AG08395 (cell line): ENCODE measurements around the gene MVB12B.

Source experiments
- DNase-seq: peaks from one replicate; pipeline ENCODE4 v3.0.0; 2012; ENCODE audit warnings: mixed read lengths, low spot score

The MVB12B gene

DNA sequence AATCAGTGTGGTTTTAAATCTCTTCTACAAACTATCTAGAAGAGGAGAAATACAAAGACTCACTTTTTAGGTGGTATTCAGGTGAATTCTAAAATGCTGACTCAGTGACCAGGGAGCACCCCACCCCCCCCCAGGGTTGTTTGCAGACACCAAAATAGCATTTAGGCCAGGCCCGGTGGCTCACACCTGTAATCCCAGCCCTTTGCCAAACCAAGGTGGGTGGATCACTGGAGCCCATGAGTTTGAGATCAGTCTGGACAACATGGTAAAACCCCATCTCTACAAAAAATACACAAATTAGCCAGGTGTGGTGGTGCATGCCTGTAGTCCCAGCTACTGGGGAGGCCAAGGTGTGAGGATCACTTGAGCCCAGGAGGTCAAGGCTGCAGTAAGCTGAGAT is 168.1 kb downstream of the MVB12B start:
- no peak for DNase-seq

DNA sequence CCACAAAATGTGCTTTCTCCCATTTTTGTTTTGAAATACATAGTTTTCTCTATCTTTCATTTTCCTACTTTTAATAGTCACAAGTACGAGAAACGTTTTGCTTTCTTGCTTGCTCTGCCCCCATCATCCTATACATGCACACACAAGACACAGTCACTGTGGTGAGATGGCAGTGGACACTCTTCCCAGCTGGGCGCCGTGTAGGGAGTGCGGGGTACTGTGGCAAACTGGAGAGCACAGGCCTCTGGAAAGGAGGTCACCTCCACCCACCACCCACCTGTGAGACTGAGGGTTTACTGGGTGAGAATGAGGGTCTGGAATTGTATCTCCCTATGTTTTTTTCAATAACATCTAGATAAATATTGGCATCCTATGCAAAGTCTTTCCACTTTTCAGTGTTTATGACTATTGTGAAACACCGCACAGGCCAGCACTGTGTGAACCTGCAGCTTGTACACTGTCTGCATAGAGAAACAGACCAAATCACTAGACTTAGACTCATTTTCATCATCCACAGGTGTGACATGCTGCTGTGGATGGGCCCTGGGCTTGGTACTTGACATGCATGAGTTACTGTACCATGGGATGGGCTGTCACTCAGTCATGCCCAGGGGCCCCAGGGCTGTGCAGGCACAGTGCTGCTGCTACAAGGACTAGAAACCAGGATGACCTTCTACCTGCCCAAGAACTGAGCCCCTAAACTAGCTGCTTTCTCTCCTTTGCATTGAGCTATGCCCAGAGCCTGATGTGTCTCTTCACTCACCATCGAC is 169.0 kb downstream of the MVB12B start:
- DNase-seq = no peak

DNA sequence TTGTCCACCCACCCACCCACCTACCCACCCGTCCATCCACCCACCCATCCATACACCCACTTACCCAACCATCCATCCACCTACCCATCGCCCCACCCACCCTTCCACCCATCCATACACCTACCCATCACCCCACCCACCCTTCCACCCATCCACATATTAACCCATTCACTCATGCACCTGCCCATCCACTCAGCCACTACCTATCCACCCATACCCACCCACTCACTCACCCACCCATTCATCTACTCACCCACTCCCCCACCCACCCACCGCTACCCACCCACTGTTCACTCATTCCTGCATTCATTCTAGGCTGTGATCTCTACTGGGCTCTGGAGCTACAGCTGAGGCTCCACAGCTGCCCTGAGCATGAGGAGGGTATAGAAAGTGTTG is 169.6 kb downstream of the MVB12B start:
- DNase-seq = no peak

DNA sequence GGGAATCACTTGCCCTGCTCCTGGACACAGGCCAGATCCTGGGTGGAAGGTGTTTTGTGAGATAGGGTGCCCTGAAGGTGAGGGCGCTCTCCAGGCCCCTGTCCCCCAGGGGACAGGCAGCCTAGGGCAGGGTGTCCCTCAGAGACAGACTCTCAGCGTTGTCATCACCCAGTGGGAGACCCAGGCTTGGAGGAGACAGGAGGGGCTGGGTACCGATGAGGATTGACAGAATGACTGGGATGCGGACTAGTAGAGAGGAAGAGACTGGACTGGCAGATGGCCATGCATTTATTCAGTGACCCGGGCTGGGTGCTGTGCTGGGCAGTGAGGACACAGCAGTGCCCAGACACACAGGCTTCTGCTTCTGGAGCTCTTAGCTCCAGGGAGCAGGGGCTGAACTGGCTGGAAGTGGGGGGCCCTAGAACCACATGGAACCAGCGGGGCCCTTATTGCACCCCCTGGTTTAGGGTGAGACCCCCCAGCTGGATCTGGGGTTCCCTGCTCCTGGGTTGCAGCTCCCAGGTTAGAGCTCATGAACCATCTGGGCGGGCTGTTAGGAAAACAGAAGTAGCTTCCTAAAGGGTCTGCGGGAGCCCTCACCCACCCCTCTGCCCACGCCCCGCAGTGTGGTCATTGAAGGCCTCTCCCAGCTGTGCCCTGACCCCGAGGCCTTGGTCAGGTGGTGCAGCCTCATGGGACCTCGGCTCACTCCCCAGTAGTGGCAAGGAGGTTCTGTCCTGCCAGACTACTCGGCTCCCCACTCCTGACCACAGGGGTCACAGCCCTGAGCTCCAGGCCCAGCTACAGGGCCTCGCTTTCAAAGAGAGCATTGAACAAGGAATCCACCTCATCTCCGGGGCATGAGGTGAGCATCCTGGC is 170.4 kb downstream of the MVB12B start:
- no peak for DNase-seq

DNA sequence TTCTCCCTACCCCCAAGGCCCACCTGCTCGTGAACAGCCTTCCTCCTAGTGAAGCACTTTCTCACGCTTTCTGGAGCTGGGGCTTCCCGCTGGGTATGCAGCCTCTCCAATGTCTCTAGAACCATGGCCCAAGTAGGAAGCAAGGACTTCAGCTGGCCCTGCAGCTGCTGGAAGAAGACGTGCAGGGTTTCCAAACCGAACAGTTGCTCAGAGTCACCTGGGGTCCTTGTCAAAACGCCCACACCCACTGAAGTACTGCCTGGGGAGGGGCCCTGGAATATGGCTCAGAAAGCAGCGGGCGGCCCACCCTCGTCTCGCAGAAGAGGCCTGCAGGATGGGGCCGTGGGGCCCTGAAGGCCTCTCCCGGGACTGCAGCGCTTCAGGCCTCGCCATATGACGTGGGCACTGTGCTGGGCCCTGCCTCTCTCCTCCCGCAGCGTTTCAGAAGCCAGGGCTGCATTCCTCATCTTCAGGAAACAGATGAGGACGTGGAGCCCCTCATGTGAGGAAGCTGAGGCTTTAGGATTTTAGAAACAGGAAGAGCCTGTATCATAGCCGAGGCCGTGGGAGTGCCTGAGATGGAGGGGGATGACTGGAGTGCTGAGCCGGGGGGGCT is 171.1 kb downstream of the MVB12B start:
- no peak for DNase-seq

DNA sequence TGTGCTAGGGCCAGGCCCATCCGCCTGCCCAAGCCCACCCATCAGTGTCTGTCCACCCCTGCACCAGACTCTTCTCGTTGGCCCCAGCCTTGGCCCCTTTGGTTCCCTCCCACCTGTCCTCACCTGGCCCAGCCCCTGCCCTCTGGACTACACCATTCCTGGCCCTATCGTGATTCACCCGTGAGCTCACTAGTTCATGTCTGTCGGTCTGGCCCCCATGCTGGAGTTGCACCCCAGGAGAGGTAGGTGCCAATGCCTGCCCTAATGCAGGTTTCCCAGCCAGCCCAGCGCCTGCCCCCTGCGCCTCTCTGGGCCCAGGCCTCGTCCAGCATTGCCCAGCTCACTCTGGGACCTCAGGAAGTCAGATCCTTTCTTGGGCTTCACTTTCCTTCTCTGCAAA is 171.7 kb downstream of the MVB12B start:
- no peak for DNase-seq

DNA sequence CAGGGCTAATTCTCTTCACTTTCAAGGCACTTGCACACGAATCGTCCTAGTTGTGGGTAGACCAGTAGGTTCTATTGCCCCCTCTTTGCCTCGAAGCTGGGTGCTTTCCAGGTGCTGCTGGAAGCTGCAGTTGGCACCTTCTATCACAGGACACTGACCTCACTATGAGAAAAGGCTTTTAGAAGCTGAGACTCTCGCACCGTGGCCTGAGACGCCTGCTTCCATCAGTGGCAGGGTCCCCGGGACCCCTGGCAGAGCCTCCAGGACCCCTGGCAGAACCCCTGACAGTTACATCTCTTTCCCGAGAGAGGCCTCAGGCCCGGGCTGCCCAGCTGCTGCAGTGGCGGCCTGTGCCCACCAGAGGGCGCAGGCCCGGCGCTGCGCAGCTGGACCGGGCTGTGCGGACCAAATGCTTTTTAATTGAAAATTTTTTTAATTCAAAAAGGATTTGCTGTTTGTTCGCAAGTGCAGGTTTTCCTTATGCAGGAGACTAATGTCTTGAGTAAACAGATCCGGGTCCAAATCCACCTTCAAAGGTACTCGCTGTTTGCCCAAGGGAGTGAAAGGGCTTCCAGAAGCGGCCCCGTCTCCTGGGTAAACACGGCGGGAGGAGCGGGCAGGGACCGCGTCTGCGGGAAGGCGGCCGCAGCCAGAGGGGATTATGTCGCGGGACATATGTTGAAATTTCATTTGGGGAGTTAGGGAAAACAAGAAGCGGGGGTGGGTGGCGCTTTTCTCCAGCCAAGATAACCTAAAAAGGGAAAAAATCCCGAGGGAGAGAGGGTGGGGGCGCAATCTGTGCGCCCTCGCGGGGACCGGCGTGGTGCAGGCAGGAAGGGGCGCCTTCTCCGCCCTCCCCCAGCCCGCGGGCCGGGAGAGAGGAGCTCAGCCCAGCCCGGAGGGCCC is 172.6 kb downstream of the MVB12B start:
- peak; percentile 69 for DNase-seq

DNA sequence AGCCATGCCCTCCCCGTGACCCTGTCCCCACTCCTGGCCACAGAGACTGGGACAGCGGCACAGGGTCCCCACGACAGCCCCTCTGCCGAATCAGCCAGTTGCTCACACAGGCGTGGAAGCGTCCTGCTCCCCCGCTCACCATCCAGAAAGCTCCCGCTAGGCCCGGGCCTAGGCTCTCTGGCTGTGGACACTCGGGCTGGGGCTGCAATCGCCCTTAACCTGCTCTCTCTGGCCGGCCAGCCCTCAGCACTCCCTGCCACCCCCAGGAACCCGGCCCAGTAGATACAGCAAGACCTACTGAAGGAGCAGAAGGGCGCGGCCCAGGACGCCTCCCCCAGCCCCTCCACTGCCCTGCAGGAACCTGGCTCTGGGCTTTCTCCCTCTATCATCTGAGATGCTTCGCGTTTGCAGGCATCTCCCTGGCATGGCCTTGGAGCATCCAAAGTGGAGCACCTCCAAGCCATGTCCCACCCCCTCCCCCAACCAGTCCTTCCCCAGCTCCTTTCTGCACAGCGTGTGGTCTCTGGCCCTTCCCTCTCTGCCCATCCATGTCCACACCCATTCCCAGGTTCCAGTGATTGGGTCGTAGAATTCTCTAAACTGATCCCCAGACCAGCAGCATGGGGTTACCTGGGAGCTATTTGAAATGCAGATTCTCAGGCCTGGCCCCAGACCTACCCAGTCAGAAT is 173.4 kb downstream of the MVB12B start:
- DNase-seq = no peak

DNA sequence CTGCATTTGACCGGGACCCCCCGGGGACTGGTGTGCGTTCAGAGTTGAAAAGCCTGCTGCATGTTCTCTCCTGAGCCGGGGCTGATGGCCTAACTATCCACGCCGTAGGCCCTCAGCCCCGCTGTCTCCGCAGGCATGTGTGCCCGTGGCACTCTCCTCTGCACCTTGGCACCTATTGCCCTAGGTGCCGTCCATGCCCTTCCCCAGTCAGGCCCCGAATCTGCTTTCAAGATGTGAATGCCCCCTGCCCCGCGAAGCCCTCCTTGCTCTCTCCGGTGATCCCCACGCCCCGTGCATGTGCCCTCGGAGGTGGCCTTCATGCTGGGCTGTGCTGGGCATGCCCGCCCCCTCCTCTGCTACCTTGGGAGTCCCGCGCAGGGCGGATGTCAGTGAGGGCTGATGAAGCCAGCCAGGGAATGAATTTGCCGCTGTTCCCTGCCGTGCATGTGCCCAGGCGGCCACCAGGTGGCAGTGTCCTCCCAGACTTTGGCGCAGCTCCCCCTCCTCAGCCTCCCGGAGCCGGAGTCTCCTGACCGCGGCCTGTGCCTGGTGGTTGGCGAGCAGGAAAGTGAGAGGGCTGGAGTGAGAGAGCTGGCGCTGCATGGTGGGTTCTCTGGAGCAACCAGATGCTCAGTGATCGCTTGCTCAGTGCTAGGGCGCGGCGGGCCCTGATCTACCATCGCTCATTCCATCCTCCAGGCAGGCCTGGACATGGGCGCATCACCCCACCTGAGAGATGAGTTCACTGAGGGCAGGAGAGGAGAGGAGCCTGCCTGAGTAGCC is 174.2 kb downstream of the MVB12B start:
- peak; percentile 79 for DNase-seq

DNA sequence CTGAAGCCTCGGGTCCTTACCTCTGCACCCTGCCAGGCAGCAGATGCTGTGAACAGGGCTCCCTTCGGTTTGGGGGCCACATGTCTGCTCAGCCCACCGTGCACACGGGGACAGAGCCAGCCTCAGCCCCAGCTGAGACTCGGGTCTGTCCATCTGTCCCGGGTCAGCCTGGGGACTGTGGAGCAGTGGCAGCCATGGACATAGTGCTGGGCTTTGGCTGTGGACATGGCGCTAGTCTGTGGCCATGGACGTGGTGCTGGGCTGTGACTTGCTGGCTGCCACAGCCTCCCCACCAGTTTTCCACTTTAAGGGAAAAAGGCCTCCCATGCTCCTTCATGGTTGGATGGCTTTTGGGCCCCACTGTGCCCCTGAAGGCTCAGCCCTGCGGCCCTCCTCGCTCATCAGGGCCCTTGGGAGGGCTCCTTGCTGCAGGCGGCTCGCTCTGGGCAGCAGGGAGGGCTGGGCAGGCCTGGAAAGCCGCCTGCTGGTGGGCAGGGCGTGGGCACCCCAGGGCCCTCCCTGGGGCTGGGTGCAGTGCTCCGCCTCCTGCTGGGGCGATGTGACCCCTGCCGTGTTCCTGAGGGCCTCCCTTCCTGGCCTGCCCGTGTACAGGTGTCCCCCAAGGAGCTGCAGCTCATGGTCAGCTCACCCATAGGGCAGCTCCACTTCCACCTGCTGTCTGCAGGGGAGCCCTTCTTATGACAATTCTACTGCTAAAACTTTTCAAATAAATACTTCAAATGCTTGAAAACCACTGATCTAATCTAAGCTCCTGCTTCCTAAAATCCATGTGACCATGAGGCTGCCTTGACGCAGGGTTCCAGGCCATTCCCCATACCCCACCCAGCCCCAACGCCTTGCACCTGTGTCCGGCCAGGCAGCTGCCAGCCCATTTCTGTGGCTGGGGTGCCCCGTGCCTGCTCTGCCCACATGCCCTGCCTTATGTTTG is 175.0 kb downstream of the MVB12B start:
- DNase-seq = no peak

DNA sequence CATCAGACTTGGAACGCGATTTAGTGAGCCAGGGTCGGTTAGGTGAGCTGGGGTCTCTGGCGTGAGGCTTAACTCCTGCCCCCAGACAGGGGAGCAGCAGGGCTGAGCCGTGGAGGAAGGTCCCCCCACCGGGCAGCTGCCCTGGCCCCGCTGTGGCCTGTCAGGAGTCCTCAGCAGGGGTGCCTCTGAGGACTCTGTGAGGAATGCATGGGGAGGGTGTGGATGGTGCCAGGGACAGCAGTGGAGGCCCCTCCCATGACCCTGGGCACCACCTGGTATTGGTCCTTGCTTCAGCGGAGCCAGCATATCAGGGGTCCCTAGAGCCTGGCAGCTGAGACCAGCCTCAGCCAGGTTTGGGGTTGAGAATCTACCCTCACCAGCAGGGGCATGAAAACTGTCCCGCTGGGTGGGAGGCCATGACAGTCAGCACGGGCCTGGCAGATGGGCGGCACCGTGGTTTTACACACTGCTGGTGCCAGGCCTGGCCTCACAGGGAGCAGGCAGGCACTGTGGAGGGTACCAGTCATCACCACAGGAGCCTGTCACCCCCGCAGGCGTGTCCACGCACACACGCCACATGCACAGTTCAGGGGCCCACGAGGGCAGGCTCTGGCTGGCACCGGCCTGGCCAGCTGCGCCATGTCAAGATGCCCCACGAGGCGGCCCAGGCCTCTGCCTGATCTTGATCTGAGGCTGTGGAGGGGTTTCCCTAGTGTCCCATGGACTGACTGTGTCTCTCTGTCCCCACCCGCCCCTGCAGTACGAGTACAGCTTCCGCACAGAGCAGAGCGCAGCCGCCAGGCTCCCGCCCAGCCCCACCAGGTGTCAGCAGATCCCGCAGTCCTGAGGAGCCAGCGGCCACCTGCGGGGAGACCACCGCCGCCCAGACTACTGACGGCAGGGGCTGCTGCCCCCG is 176.0 kb downstream of the MVB12B start:
- no peak for DNase-seq

DNA sequence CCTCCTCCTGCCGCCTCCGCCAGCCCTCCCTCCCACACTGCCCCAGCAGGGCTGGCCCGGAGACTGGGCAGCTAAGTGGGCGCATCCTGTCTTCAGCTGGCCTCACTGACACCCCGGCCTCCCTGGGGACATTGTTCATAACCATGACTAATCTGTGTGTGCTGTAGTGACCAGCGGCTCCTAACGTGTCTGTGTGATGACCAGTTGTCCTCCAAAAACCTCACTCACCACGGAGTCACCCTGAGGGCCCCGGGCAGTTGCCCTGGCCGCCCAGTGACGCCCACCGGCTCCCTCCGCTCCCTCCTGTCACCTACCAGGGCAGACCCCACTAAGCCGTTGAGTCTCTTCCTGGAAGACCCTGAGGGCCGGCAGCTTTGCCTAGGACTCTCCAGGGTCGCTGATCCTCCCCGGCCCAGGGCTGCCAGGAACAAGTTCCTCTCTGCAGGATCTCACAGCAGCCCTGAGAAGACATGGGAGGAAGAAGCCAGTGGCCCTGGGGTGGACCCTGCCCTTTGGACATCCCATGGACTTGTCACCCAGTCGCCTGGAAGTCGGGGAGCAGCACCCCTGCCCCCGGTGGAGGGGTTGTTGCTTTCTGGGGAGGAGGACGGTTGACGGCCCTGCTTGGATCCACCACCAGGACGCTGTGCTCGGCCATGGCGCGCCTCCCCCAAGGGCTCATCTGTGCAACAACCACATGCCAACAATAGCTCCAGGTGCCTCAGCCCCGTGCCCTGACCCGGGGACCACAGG is 176.9 kb downstream of the MVB12B start:
- DNase-seq = peak; percentile 47

DNA sequence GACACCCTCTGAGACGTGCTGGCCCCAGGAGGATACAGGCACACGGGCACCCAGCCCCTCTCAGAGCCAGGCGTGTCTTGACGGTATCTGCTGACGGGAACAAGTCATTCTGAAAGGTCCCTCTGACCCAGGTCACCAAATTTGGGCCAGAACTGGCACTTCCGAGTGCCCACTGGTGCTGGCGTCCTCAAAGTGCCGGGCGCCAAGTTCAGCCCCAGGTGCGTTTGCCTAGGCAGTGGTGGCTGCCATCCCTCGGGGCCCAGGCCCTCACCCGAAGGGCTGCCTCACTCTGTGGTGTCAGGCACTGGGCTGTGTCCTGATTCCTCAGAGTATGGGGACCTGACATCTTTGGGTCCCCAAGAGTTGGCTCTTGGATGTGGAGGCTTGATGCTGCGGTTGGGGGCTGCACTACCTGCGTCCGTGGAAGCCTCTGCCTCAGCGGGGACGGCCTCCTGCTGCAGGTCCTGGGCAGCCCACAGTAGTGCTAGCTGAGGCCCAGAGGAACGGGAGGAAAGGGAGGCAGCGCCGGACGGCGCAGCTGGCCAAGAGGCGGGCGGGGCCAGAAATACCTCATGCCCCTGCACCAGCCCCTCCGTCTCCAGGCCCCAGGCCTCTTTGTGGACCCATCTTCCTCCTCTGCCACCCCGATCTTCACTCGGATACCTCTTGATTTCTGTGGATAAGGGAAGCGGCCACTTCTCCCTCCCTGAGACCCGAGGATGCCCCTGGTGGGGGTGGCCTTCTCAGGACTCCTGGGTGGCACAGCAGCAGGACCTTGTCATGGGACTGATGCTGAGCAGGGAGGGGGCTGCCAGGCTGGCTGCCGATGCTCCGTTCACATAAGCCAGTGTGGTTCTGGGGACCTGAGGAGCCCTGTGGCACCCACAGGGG is 177.7 kb downstream of the MVB12B start:
- no peak for DNase-seq

DNA sequence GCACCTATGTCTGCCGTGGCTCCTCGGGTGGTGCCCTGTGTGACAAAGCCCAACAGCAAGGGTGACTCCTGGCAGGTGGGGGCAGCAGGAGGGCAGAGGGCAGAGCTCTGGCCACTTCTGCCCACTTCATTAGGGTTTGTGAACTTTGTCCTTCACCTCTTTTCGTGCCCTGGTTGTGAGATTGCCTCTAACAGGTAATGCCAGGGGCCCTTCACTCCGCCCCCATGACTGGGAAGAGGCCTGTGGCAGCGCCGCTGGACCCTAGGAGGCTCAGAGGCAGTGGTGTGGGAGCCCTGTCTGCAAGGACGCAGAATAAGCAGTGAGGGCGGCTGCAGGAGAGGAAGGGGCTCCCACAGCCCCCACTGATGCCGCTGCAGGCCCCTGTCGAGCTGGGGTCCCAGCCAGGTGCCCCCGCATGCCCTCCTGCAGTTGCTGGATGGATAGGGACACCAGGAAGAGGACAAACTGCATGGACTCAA is 178.4 kb downstream of the MVB12B start:
- DNase-seq = no peak

DNA sequence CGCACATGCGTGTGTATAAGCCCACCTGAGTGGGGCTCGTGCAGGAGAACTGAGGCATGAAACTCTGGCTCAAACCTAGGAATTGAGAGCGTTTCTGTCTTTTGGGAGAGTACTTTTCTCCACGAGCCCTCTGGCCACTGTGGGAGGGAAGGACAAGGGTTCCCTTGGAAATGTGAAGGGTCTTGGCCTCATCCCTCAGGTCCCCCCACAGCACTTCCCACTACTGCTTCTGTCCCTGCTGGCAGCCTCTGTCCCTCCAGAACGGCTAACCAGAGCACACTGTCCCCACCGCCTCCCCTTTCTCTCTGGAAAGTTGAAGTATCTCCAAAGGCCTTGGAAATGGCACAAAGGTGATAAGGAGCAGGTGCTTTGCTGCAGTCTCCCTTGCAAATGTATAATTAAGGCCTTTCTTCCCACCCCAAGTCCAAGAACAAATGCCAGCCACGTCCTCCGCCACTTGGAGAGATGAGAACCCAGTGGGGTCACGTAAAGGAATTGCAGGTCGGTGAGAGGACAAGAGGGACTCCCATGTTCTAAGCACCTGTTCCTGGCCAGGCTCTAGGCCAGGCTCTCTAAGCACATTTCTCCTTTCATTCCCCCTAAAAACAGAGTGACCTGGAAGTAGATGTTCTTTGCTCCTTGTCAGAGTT is 179.2 kb downstream of the MVB12B start:
- no peak for DNase-seq
